Spinal cord (tissue), 10 donors: ENCODE measurements around the gene NPIPA5. TPM values are rescaled to one million over a fixed set of nuclear protein-coding genes. Genes with fewer than 3 reads are reported as not detected.
"Not testable (repeated sequence)": the region's sequence is repeated elsewhere in the genome, so short reads cannot be mapped to it uniquely, and the experiment has no call there.

Experiments
- DNase-seq, 6 donors: peaks; one replicate each; pipeline versions ENCODE4 v3.0.0 to v3.0.0-alpha.2; 2013 to 2015; ENCODE audit warnings: low spot score in 6 of 6, low read depth in 4 of 6
- H3K27ac ChIP-seq: one replicate; pipeline ENCODE4 v1.5.1; 2013; ENCODE audit warnings: low read depth, low read length, control low read depth
- H3K27me3 ChIP-seq: one replicate; pipeline ENCODE4 v1.6.1; 2013; ENCODE audit warnings: low read length; ENCODE audit not compliant: control insufficient read depth, insufficient read depth
- H3K36me3 ChIP-seq: one replicate; pipeline ENCODE4 v1.6.1; 2013; ENCODE audit warnings: low read length; ENCODE audit not compliant: control insufficient read depth, insufficient read depth
- H3K4me1 ChIP-seq: one replicate; pipeline ENCODE4 v1.6.1; 2013; ENCODE audit warnings: low read length; ENCODE audit not compliant: control insufficient read depth, insufficient read depth
- H3K4me3 ChIP-seq: one replicate; pipeline ENCODE4 v1.5.1; 2013; ENCODE audit warnings: low read depth, low read length, control low read depth
- H3K9me3 ChIP-seq: one replicate; pipeline ENCODE4 v1.6.1; 2013; ENCODE audit warnings: low read length; ENCODE audit not compliant: control insufficient read depth, insufficient read depth
- whole genome bisulfite sequencing: methylation state at CpG from one replicate; pipeline ENCODE4 v1.1.5; 2013; ENCODE audit warnings: missing lambda C conversion rate; ENCODE audit not compliant: insufficient coverage; 5-methylcytosine and 5-hydroxymethylcytosine counted together
- long read RNA-seq, 4 donors: transcript quantifications; one replicate each; lab custom pipeline, GENCODE V29; 2026
- polyA plus RNA-seq, 2 donors: library from polyadenylated mRNA; unstranded; fragments of 120-200 nt; gene quantifications; one replicate each; pipeline ENCODE4 v1.2.1, GENCODE V29; 2013; ENCODE audit not compliant: insufficient read length in 2 of 2
- total RNA-seq, 2 donors: library from RNA; depleted of rRNA in 1 of 2; stranded (reverse); fragments of 120-200 nt in 1 of 2; fragments of >200 nt in 1 of 2; gene quantifications; one replicate each; pipeline versions ENCODE4 v1.2.3 to v1.2.4, GENCODE V29; 2013 to 2014
- donor health status: healthy.

The NPIPA5 gene
- 10 to 100 TPM in 1 of 2 donors, under 1 TPM in 1; 0.69 to 21.6 TPM for total RNA-seq
- polyA plus RNA-seq: 10 to 100 TPM; 35.4 to 56.2 TPM
- long read RNA-seq, donor 1: 0 reads
- long read RNA-seq, donor 2, partial matches to known transcripts: 7 of 7 reads
- long read RNA-seq, donor 2, other reads (novel, unspliced or antisense): 0 of 7 reads
- long read RNA-seq, donor 3: 0 reads
- long read RNA-seq, donor 4: 0 reads

- H3K9me3 ChIP-seq, H3K36me3 ChIP-seq, DNase-seq, H3K27ac ChIP-seq, H3K4me3 ChIP-seq, H3K27me3 ChIP-seq, H3K4me1 ChIP-seq: not testable (repeated sequence)
- WGBS: no CpG with 5 or more reads among the region's 4 CpGs
These were observed at the start of gene NPIPA5 for GRCh38 chr16:15378194-15378593. Gene NPIPA5, minus strand, starts transcription at chr16:15378294. Its CDS starts 0 bp downstream, at chr16:15378294.

DNA sequence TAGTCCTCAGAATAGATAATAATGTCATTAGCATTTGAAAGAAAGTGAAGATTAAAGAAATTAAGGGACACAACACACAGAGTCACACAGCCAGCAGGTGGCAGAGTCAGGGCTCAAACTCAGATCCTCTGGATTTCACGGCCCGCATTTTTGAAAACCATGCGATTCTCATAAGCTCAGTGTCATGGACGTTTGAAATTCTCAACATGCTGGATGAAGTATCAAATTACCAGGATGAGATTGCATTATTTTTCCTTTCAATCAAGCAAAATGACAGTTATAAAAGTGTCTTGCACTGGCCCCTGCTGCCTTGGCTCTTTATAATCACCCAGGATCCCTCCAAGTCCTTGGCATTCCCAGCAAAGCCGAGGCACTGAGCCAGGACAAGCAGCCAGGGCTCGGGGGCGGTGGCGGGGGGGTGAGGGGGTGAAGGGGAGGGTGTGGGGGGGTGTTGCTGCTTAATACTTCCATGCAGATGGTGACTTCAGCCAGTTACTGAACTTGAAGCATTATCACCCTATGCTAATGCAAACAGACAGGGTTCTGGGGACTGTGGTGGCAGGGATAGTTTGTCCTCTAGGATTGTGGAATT, 49.6 kb upstream of the NPIPA5 start:
- no peaks in the 10 kb centered on the region for H3K9me3 ChIP-seq
- H3K4me3 ChIP-seq: no peak overlapping the region
- no peaks in the 10 kb centered on the region for H3K36me3 ChIP-seq
- peaks cover 3% of the 10 kb centered on the region for H3K4me1 ChIP-seq
- no peaks in the 10 kb centered on the region for H3K27me3 ChIP-seq
- WGBS: 17% methylated on average over 1 of the region's 8 CpGs
- peak in 5 of 6 donors; percentile 29 to 87 (median 53) for DNase-seq
- H3K27ac ChIP-seq: no peak overlapping the region

- H3K36me3 ChIP-seq: no peaks in the 10 kb centered on the region
- DNase-seq: no peak
- H3K27ac ChIP-seq: no peak overlapping the region
- WGBS: 100% methylated on average over 2 of the region's 6 CpGs
- H3K9me3 ChIP-seq: no peaks in the 10 kb centered on the region
- H3K27me3 ChIP-seq: no peaks in the 10 kb centered on the region
- H3K4me3 ChIP-seq: no peak overlapping the region
- peaks cover 3% of the 10 kb centered on the region for H3K4me1 ChIP-seq
These were observed 48.7 kb upstream of the NPIPA5 start for GRCh38 chr16:15426796-15427195.

DNA sequence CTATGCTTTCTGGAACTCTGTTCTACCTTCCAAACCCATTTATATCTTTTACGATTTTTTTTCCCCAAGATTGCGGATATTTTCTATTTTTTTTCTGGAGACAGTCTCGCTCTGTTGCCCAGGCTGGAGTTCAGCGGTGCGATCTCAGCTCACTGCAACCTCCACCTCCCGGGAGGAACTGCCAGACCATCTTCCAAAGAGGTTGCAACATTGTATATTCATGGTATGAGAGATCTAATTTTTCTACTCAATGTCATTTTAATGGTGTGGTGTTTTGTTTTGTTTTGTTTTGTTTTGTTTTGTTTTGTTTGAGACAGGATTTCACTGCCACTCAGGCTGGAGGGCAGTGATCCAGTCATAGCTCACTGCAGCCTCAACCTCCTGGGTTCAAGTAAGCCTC, 47.8 kb upstream of the NPIPA5 start:
- H3K9me3 ChIP-seq: no peaks in the 10 kb centered on the region
- peaks cover 3% of the 10 kb centered on the region for H3K4me1 ChIP-seq
- 84% methylated on average over 3 of the region's 6 CpGs for WGBS
- H3K36me3 ChIP-seq: no peaks in the 10 kb centered on the region
- H3K27me3 ChIP-seq: no peaks in the 10 kb centered on the region
- no peak overlapping the region for H3K4me3 ChIP-seq
- H3K27ac ChIP-seq: no peak overlapping the region
- no peak for DNase-seq

- 92% methylated on average over 8 of the region's 8 CpGs for WGBS
- DNase-seq: no peak
- H3K27me3 ChIP-seq: no peaks in the 10 kb centered on the region
- H3K36me3 ChIP-seq: no peaks in the 10 kb centered on the region
- H3K27ac ChIP-seq: no peak overlapping the region
- no peaks in the 10 kb centered on the region for H3K4me1 ChIP-seq
- no peaks in the 10 kb centered on the region for H3K9me3 ChIP-seq
- no peak overlapping the region for H3K4me3 ChIP-seq
These were observed 44.1 kb upstream of the NPIPA5 start for GRCh38 chr16:15422222-15422621.

DNA sequence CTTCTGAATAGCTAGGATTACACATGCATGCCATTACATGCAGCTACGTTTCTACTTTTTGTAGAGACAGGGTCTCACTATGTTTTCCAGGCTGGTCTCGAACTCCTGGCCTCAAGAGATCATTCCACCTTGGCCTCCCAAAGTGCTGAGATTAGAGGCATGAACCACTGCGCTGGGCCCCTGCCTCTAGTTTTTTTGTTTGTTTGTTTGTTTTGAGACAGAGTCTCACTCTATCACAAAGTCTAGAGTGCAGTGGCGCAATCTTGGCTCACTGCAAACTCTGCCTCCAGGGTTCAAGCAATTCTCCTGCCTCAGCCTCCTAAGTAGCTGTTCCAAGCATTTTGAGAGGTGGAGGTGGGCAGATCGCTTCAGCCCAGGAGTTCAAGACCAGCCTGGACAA, 43.6 kb upstream of the NPIPA5 start:
- H3K27ac ChIP-seq, H3K27me3 ChIP-seq, H3K4me1 ChIP-seq, H3K36me3 ChIP-seq, H3K9me3 ChIP-seq, DNase-seq, H3K4me3 ChIP-seq: not testable (repeated sequence)
- WGBS: 84% methylated on average over 3 of the region's 5 CpGs

GRCh38 chr16:15418206-15418605, 40.1 kb upstream of the NPIPA5 start:
- WGBS: no CpG with 5 or more reads among the region's 3 CpGs
- Histone ChIP-seq H3K4me3 (no peak overlapping the region), H3K27me3 (no peaks in the 10 kb centered on the region), H3K9me3 (no peaks in the 10 kb centered on the region), H3K36me3 (no peaks in the 10 kb centered on the region), H3K27ac (no peak overlapping the region), H3K4me1 (no peaks in the 10 kb centered on the region)
- DNase-seq: no peak

DNA sequence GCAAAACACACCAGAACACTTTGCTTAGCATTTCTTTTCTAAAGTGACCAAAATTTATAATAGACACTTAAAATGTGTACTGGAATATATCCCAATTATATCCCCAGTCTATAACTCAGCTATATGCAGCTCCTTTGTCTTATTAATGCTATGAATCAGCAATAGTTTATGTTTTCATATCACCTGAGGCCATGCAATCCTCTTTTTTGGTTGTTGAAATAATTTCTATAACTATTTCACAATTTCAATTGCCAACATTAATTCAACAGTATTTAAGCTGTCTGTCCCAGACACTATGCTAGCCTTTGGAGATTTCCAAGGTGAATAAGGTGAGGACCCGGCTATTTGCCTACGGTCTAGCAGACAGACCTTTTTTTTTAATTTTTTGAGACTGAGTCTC, 39.1 kb upstream of the NPIPA5 start:
- no peak for DNase-seq
- no peaks in the 10 kb centered on the region for H3K36me3 ChIP-seq
- H3K27me3 ChIP-seq: no peaks in the 10 kb centered on the region
- H3K9me3 ChIP-seq: no peaks in the 10 kb centered on the region
- no peaks in the 10 kb centered on the region for H3K4me1 ChIP-seq
- 100% methylated on average over 2 of the region's 2 CpGs for WGBS
- H3K4me3 ChIP-seq: no peak overlapping the region
- H3K27ac ChIP-seq: no peak overlapping the region

DNA sequence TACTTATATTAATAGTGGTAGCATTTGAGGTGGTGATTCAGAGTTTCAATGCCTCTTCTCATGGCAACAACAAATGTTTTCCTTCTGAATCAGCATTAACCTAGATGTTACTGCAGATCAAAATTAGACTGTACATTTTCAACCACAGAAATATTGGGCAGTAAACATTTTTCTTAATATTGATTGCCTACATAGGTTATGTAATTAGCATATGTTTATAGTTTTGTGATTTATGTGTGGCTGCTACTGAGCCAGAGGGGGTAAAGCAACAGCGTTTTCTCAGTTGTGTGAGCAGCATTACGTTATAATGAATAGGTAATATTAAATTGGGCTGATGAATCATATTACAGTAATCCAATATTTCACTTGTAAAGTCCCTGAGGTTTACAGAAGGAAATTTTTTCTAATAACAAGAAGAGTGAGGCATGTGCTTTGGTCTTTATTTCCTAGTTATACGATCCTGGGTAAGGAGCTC, 37.5 kb upstream of the NPIPA5 start:
- no peak overlapping the region for H3K4me3 ChIP-seq
- no peak overlapping the region for H3K27ac ChIP-seq
- no CpG with 5 or more reads among the region's 3 CpGs for WGBS
- H3K27me3 ChIP-seq: no peaks in the 10 kb centered on the region
- no peaks in the 10 kb centered on the region for H3K36me3 ChIP-seq
- peak in 1 of 6 donors; percentile 57 for DNase-seq
- H3K4me1 ChIP-seq: no peaks in the 10 kb centered on the region
- H3K9me3 ChIP-seq: no peaks in the 10 kb centered on the region

- H3K36me3 ChIP-seq: not testable (repeated sequence)
These were observed 31.4 kb upstream of the NPIPA5 start for GRCh38 chr16:15409476-15409875.

More at GRCh38 chr16:15409476-15409875, 31.4 kb upstream of the NPIPA5 start:
- 96% methylated on average over 2 of the region's 6 CpGs for WGBS
- H3K4me3 ChIP-seq, H3K4me1 ChIP-seq, H3K27me3 ChIP-seq, DNase-seq, H3K27ac ChIP-seq, H3K9me3 ChIP-seq: not testable (repeated sequence)
